GM18508 (cell line): ENCODE data around the gene CTAGE6.
"Not testable (repeated sequence)": the region's sequence is repeated elsewhere in the genome, so short reads cannot be mapped to it uniquely, and the experiment has no call there.

Experiments
- ATAC-seq: cut with Tn5 transposase; IDR thresholded peaks from one replicate; pipeline ENCODE4 v1.9.1; 2021; ENCODE audit warnings: moderate number of reproducible peaks; ENCODE audit not compliant: insufficient read depth, unreplicated experiment

CTAGE6 gene

DNA sequence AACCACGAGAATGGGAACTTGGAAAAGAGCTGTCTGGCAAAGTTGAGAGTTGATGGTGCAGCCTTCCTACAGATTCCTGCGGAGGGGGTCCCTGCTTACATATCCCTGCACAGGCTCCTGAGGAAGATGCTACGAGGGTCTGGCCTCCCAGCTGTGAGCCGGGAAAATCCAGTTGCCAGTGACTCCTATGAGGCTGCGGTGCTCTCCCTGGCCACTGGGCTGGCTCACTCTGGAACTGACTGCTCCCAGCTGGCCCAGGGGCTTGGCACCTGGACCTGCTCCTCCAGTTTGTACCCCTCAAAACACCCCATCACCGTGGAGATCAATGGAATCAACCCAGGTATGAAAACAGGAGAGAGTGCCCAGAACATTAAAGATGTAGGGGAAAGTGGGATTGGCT is 37.2 kb downstream of the CTAGE6 start:
- not testable (repeated sequence) for ATAC-seq

DNA sequence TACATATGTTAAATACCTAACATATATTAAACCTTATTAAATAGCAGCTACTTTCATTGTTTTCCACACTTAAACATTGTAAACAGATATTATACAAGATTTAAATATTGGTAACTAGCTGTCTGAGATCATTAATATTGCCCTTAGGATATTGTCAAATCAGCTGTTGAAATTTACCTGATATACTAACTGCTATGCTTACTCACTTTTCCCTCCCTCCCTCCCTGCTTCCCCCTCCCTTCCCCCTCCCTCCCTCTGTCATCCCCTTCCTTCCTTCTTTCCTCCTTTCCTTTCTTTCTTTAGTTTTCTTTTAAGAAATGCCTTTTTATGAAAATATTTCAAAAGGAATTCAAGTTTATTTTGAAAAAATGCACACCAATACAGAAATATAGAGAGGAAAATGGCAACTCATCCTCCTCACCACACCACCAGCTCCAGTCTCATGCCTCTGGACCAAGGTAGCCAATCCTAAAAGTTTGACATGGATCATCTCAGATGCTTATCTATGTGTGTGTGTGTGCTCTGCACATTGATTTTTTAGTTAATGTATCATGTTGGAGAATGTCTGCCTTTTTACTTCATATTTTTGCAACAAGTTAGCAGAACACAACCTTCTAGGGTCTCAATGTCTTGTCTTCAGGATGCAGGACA is 41.8 kb downstream of the CTAGE6 start:
- ATAC-seq: not testable (repeated sequence)

- ATAC-seq: not testable (repeated sequence)
Measured at GRCh38 chr7:143714581-143715454, 42.7 kb downstream of the CTAGE6 start.

DNA sequence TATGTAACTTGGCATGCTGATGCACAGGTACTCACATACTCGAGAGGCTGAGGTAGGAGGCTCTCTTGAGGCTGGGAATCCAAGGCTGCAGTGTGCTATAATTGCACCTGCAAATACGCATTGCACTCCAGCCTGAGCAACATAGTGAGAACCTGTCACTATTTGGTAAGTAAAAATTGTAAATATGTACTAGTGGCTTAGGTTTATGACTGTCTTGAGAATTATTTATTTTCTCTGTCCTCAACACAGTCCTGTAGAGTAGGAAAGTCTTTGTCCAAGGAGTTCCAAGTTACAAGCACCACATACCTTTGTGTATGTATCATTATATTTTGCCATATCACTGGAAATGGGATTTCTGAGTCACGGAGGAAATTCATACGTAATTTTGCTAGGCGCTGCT is 45.1 kb downstream of the CTAGE6 start:
- ATAC-seq: not testable (repeated sequence)

DNA sequence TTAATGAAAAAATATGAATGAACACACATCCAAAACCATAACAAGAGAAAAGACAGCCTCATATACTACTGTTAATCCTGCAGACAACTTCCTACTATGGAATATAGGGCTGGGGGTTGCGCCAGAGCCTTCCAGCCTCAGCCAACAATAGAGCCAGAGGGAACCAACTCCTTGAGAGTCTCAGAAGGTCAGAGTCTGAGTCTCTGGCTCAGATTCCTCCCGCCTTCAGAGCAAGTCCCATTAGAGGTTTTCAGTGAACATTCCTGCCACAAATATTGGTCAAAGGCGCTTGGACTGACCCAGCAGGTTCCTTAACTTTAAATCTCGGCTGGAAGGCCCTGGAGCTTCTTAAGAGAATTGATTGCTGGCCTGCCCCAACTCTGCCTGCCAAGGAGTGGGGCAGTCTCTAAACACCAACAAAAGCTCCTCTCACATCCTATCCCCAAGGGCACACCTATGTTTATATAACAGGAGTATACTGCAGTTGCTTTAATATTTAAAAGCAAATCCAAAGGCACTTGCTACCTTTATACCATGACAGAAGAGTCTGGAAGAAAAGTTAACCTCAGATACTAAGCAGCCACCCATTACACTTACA is 45.7 kb downstream of the CTAGE6 start:
- not testable (repeated sequence) for ATAC-seq

DNA sequence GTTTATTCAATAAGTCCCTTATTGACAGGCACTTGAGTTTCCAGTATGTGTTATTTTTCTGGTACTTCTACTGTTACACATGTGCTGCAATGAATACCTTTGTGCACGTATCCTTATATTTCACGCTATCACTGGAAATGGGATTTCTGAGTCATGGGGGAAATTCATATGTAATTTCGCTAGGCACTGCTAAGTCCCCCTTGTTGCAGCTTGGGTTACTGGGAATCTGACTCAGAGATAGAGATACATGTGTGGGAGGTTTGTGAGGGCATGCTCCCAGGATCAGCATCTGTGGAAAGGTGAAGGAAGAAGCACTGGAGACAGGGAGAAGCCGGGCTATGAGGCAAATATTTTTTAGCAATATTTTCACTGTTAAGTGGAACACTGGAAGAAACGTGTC is 47.6 kb downstream of the CTAGE6 start:
- not testable (repeated sequence) for ATAC-seq
